ENCODE results near the gene SYTL4. TPM values are rescaled to one million over a fixed set of nuclear protein-coding genes. Genes with fewer than 3 reads are reported as not detected.
"Not testable (repeated sequence)": the region's sequence is repeated elsewhere in the genome, so short reads cannot be mapped to it uniquely, and the experiment has no call there.

Gene SYTL4
- 10 to 100 TPM in 1 of 2 donors, 1 to 10 TPM in 1; 7.1 to 10.6 TPM for total RNA-seq
- long read RNA-seq, donor 1, partial matches to known transcripts = 1 of 8 reads
- long read RNA-seq, donor 1, other reads (novel, unspliced or antisense) = 7 of 8 reads
- long read RNA-seq, donor 2, partial matches to known transcripts = 3 of 4 reads
- long read RNA-seq, donor 2, other reads (novel, unspliced or antisense) = 1 of 4 reads

DNA sequence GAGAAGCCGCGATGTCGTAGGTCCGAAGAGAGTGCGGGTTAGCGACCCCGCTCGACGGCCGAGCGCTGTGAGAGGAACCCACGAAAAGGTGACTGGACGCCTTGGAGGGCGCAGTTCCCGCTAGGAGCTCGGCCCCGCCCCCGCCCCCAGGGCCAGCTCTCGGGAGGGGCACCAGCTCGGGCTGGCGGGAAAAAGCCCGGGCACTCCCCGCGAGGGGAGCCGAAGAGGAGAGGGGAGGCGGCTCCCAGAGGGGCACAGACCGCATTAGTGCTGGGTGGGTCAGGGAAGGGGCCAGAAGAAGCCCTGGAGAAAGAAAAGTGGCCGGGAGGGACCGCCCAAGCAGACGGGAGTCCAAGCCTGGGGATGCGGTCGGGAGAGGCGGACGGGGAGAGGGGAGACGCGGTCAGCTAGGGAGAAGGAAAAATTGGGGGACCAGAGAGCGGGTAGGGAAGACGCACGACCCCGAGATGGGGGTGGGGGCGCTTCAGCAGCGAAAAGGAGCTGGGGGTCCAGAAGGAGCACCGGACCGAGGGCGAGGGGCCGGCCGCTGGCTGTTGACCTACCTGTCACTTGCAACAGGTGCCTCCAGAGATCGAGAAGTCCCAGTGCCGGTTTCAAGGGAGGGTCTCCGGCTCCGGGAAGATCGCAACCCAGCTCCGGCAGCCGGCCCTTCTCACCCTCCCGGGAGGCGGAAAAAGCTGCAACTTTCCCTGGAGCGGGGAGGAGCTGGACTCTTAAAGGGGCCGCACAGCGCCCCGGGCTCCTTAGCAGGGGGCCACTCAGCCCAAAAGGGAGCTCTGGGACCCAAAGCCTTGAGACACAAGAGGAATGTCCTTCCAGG, at the start of gene SYTL4:
Gene SYTL4 (minus strand): TSS at position 681 of the 841 bp plus-strand sequence. CDS start 30,084 bp downstream, outside the sequence.
- DNase-seq (ENCODE audit: low spot score) = peak; percentile 82
- intact Hi-C loops (cut with DNase I) = loop anchor here in 1 of 2 donors (2.0 kb wide), 1 partner anchor 47 kb away; no protein-coding TSS in a partner anchor

DNA sequence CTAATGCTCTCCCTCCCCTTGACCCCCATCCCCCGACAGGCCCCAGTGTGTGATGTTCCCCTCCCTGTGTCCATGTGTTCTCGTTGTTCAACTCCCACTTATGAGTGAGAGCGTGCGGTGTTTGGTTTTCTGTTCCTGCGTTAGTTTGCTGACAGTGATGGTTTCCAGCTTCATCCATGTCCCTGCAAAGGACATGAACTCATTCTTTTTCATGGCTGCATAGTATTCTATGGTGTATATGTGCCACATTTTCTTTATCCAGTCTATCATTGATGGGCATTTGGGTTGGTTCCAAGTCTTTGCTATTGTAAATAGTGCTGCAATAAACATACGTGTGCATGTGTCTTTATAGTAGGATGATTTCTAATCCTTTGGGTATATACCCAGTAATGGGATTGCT, 37.5 kb upstream of the SYTL4 start:
- intact Hi-C loops (cut with DNase I) = loop anchor here in 1 of 2 donors (5.0 kb wide), 1 partner anchor 87 kb away; no protein-coding TSS in a partner anchor
- DNase-seq (ENCODE audit: low spot score) = not testable (repeated sequence)

DNA sequence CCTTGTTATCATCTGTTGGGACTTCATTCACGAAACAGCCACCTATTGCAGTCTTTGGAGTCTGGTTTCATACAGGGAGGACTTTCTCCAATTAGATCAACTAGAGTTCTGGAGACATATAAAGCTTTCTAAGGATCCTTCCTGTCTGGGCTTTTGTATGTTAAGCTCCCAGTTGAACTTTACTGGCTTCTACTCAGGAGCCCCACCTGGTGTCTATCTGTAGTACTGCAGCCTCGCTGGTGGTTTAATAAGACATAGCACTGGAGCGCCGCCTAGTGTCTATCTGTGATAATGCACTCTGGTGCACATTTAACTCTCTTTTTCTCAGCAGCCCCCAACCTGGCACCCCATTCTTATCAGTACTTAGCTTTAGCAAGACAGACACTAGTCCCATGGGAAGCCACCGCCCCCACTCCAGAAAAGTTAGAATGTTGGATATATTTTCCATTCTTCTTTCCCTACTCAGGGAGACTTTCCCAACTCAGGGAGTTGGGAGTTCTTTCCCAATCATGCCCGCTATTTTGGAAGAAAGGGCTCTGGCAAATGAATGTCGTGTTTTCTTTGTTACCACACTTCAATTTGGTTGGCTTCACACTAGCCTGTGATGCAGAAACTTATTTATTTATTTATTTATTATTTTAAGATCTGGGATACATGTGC, 36.9 kb upstream of the SYTL4 start:
- intact Hi-C loops (cut with DNase I) = loop anchor here in 1 of 2 donors (5.0 kb wide), 1 partner anchor 87 kb away; no protein-coding TSS in a partner anchor
- peak; percentile 93 for DNase-seq (ENCODE audit: low spot score)

DNA sequence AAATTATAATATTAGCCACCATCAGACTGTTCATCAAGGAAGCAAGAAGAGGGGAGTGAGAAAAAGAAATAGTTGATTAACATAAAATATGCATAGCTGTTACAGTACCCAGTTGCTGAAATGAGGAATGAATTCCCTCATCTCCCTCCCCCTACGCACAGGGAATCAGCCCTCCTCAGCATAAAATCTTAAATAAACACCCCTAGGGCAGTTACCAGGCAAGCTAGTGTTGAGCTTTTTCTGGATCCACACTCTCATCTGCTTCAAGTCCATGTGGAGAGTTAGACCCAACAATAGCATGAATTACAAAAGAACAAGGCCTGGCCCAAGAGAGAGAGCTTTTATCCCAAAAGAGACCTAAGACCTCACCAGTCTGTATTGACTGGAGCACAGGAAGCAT, 19.0 kb upstream of the SYTL4 start:
- intact Hi-C loops (cut with DNase I) = no loop called here
- DNase-seq (ENCODE audit: low spot score) = no peak

DNA sequence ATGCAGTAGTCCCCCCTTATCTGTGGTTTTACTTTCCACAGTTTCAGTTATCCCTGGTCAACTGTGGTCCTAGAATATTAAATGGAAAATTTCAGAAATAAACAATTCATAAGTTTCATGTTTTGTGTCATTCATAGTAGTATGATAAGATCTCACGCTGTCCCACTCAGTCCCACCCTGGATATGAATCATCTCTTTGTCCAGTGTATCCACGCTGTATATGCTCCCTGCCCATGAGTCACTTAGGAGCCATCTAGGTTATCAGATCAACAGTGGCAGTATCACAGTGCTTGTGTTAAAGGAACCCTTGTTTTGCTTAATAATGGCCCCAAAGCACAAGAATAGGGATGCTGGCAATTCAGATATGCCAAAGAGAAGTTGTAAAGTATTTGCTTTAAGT, 16.2 kb upstream of the SYTL4 start:
- intact Hi-C loops (cut with DNase I) = no loop called here
- DNase-seq (ENCODE audit: low spot score) = no peak

DNA sequence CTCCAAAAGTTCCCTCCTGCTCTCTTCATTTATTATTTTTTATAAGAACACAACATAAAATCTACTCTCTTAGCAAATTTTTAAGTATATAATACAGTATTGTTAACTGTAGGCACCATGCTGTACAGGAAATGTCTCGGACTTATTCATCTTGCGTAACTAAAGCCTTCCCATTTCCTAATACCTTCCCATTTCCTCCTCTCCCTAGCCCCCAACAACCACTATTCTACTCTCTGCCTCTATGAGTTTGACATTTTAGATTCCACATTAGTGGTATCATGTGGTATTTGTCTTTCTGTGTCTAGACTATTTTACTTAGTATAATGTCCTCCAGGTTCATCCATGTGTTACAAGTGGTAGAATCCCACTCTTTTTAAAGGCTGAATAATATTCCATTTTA, 15.8 kb upstream of the SYTL4 start:
- intact Hi-C loops (cut with DNase I) = no loop called here
- no peak for DNase-seq (ENCODE audit: low spot score)

DNA sequence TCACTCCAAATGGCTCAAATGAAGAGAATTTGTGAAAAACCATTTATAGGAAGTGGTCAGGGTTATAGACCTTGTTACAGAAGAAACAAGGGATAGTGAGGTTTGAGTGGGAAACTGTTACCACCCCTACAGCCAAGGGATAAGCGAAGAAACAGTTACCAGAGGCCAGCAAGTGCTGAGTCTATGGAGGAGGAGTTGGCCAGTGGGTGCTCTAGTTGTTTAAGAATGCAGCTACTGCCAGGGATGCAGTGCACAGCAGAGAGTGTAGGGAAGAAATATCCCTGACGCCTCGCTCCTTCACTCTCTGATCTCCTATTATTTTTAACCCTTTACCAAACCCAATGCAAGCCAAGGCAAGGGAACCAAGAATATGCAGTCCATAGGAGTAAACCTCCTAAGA, 15.2 kb upstream of the SYTL4 start:
- DNase-seq (ENCODE audit: low spot score) = no peak
- intact Hi-C loops (cut with DNase I) = no loop called here

DNA sequence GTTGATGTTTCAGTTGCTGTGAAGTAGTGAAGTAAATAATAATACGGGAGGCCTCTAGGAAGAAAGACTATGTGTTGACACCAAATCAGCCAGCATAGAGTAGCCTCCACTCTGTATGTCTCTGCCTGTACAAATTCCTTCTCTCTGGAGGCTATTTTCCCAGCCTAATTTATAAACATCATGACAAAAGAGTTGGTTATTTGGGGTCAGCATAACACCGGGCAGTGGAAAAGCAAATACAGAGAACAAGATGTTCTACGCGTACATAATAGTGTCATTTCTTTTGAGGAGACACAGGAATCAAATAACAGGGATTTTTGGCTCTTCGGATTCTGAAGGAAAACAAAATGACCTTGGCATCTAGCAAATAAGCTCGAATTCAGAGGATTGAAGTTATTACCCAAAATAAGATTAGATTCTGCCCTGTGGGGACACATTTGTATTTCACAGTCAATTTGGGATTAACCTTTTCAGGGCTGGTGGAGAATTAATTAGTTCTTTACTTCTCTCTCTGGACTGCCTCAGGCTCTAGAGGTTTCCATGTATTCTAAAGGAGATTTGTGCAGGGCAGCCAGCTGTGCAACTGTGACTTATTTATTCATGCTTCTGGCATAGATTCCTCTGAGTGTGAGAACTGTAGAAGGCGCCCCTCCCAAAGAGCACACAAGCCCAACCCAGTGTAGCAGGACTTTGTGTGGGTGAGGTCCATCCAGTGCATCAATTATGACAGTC, 14.1 kb upstream of the SYTL4 start:
- no peak for DNase-seq (ENCODE audit: low spot score)
- intact Hi-C loops (cut with DNase I) = no loop called here

DNA sequence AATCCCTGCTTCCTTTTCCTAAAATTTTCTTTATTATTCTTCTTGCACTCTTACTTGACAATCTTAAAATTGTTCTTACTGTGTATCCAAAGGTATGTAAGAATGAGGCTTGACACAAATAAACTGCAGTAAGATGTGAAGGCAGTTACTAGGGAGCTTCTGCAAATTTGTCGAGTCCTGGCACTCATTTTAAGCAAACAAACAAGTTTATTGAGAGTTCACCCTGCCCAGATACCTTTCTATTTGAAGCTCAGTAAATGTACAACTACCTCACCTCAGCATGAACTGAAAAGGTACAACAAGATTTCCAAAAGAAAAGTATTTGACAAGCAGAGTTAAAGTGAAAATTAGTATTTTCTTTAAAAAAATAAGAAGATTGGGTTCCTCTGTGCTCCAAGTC, 13.3 kb upstream of the SYTL4 start:
- DNase-seq (ENCODE audit: low spot score) = no peak
- intact Hi-C loops (cut with DNase I) = no loop called here

DNA sequence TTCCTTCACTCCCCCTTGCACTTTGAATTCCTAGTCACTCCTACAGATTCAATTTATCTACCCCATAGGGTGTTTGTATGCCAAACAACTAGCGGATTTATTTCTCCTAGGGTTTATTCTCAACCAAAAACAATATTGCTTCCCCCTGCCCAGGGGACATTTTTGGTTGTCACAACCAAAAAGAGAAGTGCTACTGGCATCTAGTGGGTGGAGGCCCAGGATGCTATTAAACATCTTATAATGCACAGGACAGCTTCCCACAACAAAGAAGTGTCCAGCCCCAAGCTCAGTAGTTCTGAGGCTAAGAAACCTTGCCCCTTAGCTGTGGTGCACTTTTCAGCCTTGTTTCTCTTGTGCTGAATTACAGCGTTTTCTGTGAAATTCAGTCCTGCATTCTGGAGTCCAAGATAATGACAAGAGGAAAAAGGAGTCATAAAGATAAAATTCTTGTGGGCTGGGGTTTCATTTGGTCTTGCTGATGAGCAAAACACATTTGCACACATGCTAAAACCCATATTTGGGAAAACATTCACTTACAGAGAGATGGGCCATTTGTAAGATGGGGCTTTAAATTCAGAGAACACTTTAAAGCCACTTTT, 11.2 kb upstream of the SYTL4 start:
- DNase-seq (ENCODE audit: low spot score) = no peak
- intact Hi-C loops (cut with DNase I) = no loop called here

DNA sequence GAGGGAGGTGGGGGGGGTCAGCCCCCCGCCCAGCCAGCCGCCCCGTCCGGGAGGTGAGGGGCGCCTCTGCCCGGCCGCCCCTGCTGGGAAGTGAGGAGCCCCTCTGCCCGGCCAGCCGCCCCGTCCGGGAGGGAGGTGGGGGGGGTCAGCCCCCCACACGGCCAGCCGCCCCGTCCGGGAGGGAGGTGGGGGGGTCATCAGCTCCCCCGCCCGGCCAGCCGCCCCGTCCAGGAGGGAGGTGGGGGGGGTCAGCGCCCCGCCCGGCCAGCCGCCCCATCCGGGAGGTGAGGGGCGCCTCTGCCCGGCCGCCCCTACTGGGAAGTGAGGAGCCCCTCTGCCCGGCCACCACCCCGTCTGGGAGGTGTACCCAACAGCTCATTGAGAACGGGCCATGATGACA, 7.9 kb downstream of the SYTL4 start:
- DNase-seq (ENCODE audit: low spot score); intact Hi-C loops (cut with DNase I): not testable (repeated sequence)

DNA sequence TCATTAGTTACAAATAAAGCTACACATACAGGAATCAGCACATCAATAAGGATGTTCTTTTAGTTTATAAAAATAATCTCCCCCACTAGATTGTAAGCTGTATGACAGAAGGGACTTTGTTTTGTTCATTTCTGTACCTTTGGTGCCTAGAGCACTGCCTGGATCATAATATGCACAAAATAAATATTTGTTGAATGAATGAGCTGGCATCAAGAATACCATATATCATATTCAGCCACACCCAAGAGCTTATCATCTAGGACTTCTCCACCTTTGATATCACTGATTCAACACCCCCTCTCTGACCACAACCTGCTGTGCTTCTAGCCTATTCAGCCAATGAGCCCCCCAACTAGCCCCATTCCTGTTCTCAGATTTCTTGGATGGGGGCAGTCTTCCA, 10.6 kb downstream of the SYTL4 start:
- DNase-seq (ENCODE audit: low spot score) = no peak

DNA sequence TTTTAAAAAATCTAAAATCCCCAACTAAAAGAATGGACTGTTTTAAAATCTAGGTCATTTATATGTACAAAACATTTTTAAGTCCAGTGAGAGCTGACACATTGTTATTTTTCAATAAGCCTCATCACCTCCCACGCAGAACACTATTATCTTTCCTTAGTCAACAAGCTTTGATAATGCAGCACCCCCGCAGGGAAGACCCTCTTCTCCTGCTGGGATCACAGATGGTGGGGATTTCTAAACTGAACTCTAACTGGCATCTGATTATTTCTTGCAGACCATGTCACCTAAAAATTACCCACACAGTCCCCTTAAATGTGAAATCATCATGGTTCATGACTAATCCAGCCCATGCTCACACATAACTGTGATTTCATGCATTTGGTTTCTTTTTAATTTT, 11.6 kb downstream of the SYTL4 start:
- intact Hi-C loops (cut with DNase I) = no loop called here
- DNase-seq (ENCODE audit: low spot score) = no peak

More for the DNA sequence above, 10.6 kb downstream of the SYTL4 start:
- intact Hi-C loops (cut with DNase I) = no loop called here

DNA sequence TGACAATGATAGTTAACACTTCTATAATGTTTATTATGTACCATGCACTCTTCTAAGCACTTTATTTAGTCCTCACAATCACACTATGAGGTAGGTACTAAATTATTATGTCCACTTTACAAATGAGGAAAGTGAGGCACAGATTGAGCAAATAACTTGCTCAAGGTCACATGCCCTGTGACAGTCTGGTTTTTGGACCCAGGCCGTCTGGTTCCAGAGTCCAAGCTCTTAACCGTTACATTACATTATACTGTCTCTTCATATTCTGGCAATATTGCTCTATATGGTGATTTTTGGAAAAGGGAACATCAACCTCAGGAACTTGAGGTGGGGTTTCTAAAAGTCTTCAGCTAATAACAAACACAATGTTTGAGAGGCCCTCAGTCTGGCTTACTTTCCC, 12.8 kb downstream of the SYTL4 start:
- no peak for DNase-seq (ENCODE audit: low spot score)
- intact Hi-C loops (cut with DNase I) = no loop called here

DNA sequence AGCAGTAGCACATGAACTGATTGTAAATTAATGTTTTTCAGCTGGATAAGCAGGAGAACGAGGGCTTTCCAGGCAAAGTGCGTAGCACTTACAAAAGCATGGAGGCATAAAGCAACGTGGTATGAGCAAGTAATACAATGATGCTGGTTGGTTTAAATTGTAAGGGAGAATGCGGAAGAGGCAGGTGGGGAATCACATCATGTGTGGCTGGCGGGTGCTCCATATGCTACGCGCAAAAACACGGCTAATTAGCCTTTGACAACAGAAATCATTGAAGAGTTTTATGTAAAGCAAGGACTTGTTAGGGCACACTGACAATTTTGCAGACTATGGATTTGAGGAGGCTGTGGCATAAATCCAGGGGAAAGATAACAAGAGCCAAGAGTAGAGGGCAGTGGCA, 14.6 kb downstream of the SYTL4 start:
- no peak for DNase-seq (ENCODE audit: low spot score)
- intact Hi-C loops (cut with DNase I) = no loop called here

DNA sequence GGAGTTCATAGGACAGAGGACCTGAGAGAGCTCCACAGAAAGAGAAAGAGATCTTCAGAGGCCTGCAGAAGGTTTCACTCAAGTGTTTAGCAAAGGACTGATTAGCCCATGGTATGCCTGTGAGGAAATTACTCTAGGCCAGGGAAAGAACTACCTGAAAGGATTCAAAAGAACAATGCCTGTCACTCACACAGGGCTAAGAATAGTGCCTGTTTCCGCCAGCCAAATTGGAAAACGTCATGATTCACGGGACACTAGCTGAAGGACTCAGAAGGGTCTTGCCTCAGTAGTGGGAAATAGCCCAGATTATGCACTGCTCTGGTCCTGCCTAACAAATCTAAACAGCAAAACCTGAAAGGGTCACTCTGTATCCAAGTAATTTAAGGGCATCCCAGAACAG, 21.1 kb downstream of the SYTL4 start:
- intact Hi-C loops (cut with DNase I) = no loop called here
- no peak for DNase-seq (ENCODE audit: low spot score)

DNA sequence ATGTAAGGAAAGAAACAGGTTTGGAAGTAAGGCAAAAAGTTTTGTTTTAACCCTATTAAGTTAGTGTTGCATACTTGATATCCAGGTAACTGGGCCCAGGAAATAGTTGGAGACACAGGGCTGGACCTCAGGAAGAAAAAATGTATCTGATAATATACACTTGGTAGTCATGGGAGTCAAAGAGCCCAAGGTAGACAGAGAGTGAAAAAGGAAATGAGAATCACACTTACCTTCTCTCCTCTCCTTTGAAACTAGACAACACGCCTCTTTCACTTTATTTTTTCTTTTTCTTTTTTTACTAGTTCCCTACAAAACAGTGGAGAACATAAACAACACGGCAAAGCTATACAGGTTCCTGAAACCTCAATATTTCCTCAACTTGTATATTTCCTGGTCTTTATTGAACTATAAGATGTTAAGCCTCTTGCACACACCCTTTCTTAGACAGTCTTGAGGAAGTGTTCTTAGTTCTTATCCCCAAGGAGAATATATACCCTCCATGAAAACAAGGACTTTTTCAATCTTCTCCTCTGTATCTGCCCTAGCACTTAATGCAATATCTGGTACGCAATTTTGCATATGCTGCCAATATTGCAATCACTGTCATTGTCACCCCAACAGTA, 27.2 kb downstream of the SYTL4 start:
- DNase-seq (ENCODE audit: low spot score) = no peak
- intact Hi-C loops (cut with DNase I) = no loop called here

DNA sequence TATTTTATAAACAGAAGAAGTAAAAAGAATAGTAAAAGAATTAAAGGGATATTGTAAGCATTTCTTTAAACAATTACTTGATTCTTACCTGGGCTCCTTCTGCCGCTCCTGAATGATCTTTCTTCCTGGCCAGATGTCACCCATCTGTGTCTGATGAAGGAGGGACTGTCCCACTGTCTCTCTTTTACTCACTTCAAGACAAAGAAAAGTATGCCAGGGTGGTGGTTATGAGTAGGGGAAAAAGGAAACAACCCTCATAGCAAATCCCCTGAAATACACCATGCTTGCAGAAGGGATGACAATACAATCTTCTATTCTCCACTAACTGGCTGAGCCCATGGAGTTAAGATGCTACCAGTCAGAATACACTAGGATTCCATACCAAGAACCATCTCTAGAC, 31.1 kb downstream of the SYTL4 start:
- DNase-seq (ENCODE audit: low spot score) = no peak
- intact Hi-C loops (cut with DNase I) = no loop called here

DNA sequence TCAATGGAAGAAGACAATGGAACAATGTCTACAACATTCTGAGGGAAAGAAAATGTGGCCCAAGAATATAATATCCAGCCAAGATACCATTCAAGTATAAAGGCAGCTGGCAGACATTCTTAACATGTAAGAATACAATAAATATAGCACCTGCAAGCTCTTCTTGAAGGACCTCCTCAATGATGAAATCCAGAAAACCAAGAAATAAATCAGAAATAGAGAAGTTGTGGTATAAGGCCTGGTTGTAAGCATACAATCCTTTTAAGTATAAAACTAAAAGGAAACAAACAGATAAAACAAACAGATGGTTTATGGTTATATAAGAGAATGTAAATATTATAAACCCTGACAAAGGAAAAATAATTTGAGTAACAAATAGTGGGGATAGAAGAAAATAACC, 33.4 kb downstream of the SYTL4 start:
- no peak for DNase-seq (ENCODE audit: low spot score)
- intact Hi-C loops (cut with DNase I) = no loop called here
